GM18951 (cell line): Measurements from ENCODE around the gene DHX29.

Source experiments
- POLR2A ChIP-seq: IDR thresholded peaks from 4 replicates; pipeline ENCODE4 v1.6.1; 2011; ENCODE audit warnings: mild to moderate bottlenecking; ENCODE audit not compliant: insufficient read length, insufficient read depth; ENCODE audit errors: extremely low read depth
- in situ Hi-C: fragments of 300-500 bp; cut with MboI; formaldehyde crosslinking; loops from one replicate; pipeline ENCODE4 v1.12.0; 2022; ENCODE audit warnings: low sequenced_read_pairs, mixed read lengths, inconsistent platforms; ENCODE audit not compliant: unreplicated experiment

DHX29 gene

DNA sequence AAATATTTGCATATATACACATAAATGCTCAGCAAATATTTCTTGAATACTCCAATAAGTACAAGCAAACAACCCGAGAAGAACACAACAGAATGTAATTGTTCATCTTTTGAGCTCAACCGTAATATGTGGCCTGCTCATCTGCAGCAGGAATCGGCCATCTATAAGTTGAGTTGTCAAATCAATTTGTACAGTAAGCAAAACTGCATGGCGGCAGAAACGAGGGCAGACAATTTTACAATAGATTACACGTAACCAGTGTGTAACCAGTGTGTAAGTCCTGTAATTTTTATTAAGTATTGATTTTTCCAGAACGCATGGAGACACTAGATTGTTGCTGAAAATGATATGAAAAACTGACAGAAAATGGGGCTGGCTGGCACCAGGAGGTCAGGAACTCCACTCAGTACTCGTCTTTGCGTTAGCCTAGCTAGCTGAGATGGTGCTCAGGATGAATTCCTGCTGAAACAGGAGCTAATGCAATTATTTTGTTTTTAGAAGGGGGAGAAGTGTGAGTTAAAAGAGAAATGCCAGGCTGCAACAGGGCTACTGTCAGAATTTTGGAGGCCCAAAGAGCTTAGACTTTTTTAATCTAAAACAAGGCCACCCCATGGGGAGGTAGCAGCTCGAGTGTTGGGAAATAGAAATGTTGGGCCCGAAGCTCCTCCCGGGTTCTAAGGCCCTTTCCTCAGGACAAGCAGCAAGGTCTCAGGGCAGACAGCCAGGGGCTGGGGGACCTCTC is 682 bp downstream of the DHX29 start:
- no peak for TF ChIP-seq POLR2A
- in situ Hi-C loops: loop anchor here (25.0 kb wide), 1 partner anchor 380 kb away; no protein-coding TSS in a partner anchor

DNA sequence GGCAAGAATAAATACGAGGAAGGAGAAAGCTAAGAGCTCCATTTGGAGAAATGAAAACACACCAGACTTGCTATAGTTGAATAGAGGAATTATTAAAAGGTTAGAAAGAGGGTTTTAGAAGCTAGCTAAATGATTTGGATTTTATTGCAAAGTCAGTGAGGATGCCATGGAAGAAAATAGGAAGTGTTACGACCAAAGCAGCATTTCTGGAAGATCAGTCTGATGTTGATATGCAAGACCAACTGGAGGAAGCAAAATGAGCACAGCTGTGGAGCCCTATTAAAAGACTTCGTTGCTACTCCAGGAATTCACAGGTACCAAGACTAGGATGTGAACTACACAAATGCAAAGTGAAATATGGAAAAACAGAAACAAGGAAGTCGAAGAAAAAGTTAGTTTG is 2.1 kb downstream of the DHX29 start:
- TF ChIP-seq POLR2A: no peak
- in situ Hi-C loops: loop anchor here (25.0 kb wide), 1 partner anchor 382 kb away; no protein-coding TSS in a partner anchor

DNA sequence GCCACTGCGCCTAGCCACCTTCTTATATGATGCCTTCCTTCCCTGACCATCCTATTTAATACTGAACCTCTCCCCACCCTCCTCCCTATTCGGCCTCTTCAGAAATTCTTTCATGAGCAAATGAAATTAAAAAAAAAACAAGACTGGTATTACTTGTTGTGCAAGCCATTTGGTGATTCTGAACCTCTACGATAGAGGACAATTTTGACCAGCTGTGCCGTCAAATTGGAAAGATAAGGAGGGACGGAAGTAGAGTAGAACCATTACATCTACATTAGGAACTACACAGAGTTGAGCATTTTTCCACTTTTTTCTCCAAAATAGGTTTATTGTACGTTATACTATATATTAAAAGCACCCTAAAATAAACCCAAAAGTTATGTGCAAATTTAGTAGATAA is 2.9 kb downstream of the DHX29 start:
- in situ Hi-C loops: loop anchor here (25.0 kb wide), 1 partner anchor 383 kb away; no protein-coding TSS in a partner anchor
- TF ChIP-seq POLR2A: no peak

DNA sequence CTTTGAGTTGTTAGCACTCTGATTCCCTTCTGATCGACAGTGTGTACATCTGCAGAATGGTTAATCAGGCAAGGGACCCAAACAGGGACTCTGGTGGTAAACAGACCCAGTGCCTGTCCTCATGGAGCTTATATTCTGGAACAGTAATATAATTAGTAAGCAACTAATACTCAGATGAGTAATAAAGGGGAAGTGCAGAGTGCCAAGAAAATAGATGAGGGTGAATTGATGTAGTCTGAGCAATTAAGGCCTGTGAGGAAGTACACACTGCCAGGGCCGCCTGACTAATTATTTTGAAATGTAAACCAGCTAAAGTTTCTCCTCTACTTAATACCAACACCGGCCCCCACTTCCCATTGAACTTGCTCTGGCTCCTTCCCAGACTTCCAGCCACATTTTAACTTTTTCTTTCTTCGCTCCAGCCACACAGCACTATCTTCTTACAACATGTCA is 4.2 kb downstream of the DHX29 start:
- TF ChIP-seq POLR2A: no peak
- in situ Hi-C loops: loop anchor here (25.0 kb wide), 1 partner anchor 384 kb away; no protein-coding TSS in a partner anchor

DNA sequence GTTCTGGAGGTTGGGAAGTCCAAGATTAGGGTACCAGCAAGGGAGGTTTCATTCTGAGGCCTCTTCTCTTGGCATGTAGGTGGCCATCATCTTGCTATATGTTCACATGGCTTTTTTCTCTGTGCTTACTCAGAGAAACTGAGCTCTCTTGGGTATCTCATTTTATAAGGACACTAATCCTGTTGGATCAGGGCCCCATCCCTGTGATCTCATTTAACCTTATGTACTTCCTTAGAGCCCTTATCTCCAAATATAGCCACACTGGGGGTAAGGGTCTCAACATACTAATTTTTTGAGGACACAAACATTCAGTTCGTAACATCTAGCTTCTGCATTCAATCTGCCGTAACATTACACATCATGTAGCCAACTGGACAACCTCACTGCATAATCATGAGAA is 6.6 kb downstream of the DHX29 start:
- TF ChIP-seq POLR2A: no peak

DNA sequence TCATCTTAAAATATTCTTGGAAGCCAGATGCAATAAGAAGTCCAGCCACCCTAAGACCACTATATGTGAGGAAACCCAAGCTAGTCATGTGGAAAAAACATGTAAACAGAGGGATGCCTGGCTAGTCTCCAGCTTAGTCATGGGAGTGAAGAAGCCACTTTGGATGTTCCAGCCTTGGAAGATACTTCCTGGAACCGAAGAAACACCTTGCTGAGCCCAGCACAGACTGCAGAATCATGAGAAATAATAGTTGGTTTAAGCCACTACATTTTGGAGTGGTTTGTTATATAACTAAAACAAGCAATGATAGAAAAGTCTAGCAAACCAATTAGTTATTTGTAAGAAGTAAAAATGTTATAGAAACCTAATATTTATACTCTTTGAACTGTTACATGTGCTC is 12.6 kb downstream of the DHX29 start:
- in situ Hi-C loops: no loop called here
- no peak for TF ChIP-seq POLR2A

More for the DNA sequence above, 6.6 kb downstream of the DHX29 start:
- in situ Hi-C loops: loop anchor here (25.0 kb wide), 1 partner anchor 386 kb away; no protein-coding TSS in a partner anchor

DNA sequence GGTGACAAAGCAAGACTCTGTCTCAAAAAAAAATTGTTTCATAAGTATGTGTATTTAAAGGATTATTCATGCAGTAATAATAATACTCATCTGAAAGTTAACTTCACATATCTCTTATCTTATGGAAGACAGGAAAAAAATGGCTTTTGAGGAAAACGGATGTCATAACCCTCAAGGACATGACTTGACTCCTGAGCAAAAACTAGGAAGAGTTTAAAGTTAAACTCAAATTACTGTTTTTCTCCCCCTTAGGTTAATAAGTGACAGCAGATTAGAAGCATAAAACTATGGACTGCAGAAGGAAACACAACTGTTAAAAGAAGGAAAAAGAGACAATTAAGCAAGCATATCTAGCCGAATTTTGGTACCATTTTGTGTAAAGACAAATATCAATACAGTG is 16.5 kb downstream of the DHX29 start:
- in situ Hi-C loops: no loop called here

DNA sequence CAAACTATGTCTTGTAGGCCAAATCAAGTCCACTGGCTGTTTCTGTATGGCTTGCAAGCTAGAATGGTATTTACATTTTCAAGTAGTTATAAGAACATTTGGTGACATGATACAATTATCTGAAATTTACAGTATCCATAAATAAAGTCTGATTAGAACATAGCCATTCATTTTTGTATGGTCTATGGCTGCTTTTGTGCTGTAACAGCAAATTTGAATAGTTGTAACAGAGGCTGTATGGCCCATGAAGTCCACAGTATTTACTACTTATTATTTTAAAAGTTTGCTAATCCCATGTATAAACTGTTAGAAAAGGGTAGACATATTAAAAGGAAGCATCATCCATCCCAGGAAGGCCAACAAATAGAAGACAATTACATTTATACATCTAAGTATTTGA is 17.7 kb downstream of the DHX29 start:
- TF ChIP-seq POLR2A: no peak
- in situ Hi-C loops: no loop called here

More for the DNA sequence above, 16.5 kb downstream of the DHX29 start:
- no peak for TF ChIP-seq POLR2A

DNA sequence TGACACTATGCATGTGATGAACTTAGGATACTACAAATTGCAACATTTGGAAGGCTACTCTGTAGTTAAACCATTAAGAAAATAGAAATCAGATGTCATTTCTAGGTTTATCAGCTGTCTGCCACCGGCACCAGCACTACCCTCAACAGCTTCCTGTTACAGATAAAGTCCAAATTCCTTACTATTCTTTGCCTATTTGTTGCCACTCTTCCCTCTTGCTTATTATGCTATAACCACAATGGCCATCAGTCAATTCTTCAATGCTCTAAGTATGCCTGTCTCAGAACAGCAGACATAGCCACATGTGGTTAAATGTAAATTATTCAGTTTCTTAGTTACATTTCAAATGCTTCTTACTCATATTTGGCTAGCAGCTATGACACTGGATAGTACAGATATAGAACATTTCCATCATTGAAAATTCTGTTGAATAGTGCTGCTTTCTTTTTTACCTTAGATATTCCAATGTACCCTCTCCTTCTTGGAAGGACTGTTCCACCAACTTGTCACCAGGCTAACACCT is 21.0 kb downstream of the DHX29 start:
- in situ Hi-C loops: no loop called here
- TF ChIP-seq POLR2A: no peak

DNA sequence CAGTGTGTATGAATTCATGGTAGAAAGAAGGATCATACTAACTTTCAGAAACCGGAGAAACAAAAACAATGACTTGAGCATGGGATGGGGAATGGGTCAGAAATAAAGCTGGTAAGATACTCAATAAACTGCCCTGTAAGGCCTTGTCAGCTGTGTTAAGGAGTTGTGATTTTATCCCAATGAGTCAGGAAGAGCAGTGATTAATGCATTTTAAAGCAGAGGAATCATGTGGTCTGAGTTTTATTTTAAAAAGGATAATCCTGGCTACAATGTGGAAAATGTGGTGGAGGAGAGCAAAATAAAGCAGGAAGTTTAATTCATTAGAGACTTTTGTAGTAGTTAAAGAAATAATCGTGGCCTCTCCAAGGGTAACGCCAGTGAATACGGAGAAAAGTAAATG is 28.7 kb downstream of the DHX29 start:
- in situ Hi-C loops: no loop called here
- no peak for TF ChIP-seq POLR2A

DNA sequence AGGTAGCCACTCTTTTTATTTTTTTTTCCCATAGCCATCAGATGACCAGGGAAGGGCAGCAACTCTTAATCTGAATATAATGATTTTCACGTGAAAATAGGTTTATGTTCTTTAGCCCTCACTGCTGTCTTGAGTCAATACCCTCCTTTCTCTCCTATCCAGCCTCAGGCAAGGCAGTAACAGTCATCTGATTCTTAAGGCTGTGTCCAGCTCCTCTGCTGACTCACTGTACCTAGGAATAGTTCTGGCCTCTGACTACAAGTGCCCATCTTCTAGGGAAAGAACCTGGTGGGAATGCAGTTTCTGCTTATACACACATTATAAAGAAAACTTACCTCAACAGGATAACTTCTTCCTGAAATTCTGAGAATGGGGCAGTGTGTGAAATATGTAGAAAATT is 30.7 kb downstream of the DHX29 start:
- no peak for TF ChIP-seq POLR2A
- in situ Hi-C loops: no loop called here

DNA sequence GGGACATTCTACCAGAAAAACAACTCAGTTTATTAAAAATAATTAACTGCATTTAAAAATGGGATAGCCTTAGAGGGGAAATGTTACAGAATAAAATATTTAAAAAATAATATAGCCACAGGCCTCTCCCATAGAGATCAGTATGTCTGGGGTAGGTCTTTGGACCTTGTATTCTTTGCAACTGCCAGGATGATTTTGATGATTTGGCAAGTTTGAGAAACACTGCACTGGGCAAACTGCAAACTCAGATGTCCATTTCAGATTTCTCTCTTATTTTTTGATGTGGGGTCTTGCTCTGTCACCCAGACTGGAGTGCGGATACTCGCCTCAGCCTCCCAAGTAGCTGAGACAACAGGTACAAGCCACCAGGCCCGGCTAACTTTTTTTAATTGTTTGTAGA is 49.2 kb downstream of the DHX29 start:
- in situ Hi-C loops: no loop called here
- no peak for TF ChIP-seq POLR2A

DNA sequence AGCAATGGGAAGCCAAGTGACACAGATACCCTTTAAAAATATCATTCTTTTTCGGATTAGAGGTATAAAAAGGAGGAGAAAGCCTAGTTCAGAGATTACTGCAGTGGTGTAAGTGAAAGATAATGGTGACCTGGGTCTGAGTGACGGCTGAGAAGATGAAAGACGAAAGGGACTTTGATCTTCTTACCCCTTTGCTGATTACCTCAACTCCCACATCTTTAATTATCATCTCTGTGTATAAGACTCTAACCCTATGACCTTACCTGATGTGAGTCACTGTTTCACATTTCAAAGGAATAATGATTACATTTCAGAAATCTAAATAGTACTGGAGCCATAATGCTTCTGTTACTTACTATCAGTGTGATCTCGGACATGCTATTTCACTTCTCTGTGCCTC is 52.7 kb downstream of the DHX29 start:
- TF ChIP-seq POLR2A: no peak

DNA sequence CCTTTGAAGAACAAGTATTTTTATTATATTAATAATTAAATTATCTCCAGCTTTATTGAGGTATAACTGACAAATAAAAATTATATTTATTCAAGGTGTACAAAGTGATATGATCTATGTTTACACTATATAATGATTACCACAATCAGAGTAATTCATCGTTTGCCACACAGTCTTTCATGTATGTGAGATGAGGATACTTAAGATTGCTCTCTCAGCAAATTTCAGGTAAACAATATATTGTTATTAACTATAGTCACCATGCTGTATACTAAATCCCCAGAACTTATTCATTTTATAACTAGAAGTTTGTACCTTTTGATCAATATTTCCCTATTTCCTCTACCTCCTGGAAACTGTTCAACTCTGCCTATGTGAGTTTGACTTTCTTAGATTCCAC is 57.4 kb downstream of the DHX29 start:
- in situ Hi-C loops: no loop called here

More for the DNA sequence above, 52.7 kb downstream of the DHX29 start:
- in situ Hi-C loops: no loop called here

More for the DNA sequence above, 57.4 kb downstream of the DHX29 start:
- TF ChIP-seq POLR2A: no peak
